ENCODE results near the gene DIAPH1. TPM values are rescaled to one million over a fixed set of nuclear protein-coding genes. Genes with fewer than 3 reads are reported as not detected.

DIAPH1 gene
- total RNA-seq, 1 donor from 2014 or later = 64.1 TPM

- H3K36me3 ChIP-seq = peaks cover 0 to 14% of the 10 kb centered on the region in 2 donors
- TF ChIP-seq POLR2A (IDR thresholded peaks at IDR 0.05) (no peak), POLR2AphosphoS5 (IDR thresholded peaks at IDR 0.05; ENCODE audit: insufficient read depth in 1 of 2, low read depth in 1 of 2) (no peak), CTCF (IDR thresholded peaks at IDR 0.05) (no peak)
- H3K9me3 ChIP-seq = no peaks in the 10 kb centered on the region
- no peak for DNase-seq (ENCODE audit: extremely low spot score in 2 of 2)
- H3K27ac ChIP-seq = no peak overlapping the region
- no peak overlapping the region for H3K4me3 ChIP-seq
- H3K4me1 ChIP-seq = no peaks in the 10 kb centered on the region
- intact Hi-C loops (cut with DNase I) = no loop called here
- no peaks in the 10 kb centered on the region for H3K27me3 ChIP-seq
Measured at GRCh38 chr5:141657937-141658545, 39.2 kb upstream of the DIAPH1 start.

- Histone ChIP-seq H3K9me3 (no peaks in the 10 kb centered on the region), H3K4me3 (no peak overlapping the region), H3K27ac (no peak overlapping the region), H3K27me3 (no peaks in the 10 kb centered on the region), H3K36me3 (peaks cover 0 to 14% of the 10 kb centered on the region in 2 donors), H3K4me1 (no peaks in the 10 kb centered on the region)
- no peak for DNase-seq (ENCODE audit: extremely low spot score in 2 of 2)
- no peak for TF ChIP-seq POLR2AphosphoS5 (IDR thresholded peaks at IDR 0.05; ENCODE audit: insufficient read depth in 1 of 2, low read depth in 1 of 2)
- no peak for TF ChIP-seq POLR2A (IDR thresholded peaks at IDR 0.05)
- no peak for TF ChIP-seq CTCF (IDR thresholded peaks at IDR 0.05)
- intact Hi-C loops (cut with DNase I) = no loop called here
Measured at GRCh38 chr5:141657404-141657803, 38.6 kb upstream of the DIAPH1 start.

GRCh38 chr5:141656396-141656795 is 37.6 kb upstream of the DIAPH1 start:
- H3K9me3 ChIP-seq = no peaks in the 10 kb centered on the region
- H3K4me1 ChIP-seq = peaks cover 4% of the 10 kb centered on the region
- H3K27ac ChIP-seq = no peak overlapping the region
- TF ChIP-seq CTCF (IDR thresholded peaks at IDR 0.05) (no peak), POLR2A (IDR thresholded peaks at IDR 0.05) (no peak), POLR2AphosphoS5 (IDR thresholded peaks at IDR 0.05; ENCODE audit: insufficient read depth in 1 of 2, low read depth in 1 of 2) (no peak)
- intact Hi-C loops (cut with DNase I) = no loop called here
- peaks cover 0 to 14% of the 10 kb centered on the region in 2 donors for H3K36me3 ChIP-seq
- no peak for DNase-seq (ENCODE audit: extremely low spot score in 2 of 2)
- no peaks in the 10 kb centered on the region for H3K27me3 ChIP-seq
- H3K4me3 ChIP-seq = no peak overlapping the region

- Histone ChIP-seq H3K9me3 (no peaks in the 10 kb centered on the region), H3K36me3 (peaks cover 0 to 14% of the 10 kb centered on the region in 2 donors), H3K27me3 (no peaks in the 10 kb centered on the region), H3K4me1 (peaks cover 14% of the 10 kb centered on the region), H3K27ac (no peak overlapping the region), H3K4me3 (no peak overlapping the region)
- no peak for DNase-seq (ENCODE audit: extremely low spot score in 2 of 2)
- TF ChIP-seq CTCF (IDR thresholded peaks at IDR 0.05) (no peak), POLR2A (IDR thresholded peaks at IDR 0.05) (no peak), POLR2AphosphoS5 (IDR thresholded peaks at IDR 0.05; ENCODE audit: insufficient read depth in 1 of 2, low read depth in 1 of 2) (no peak)
- intact Hi-C loops (cut with DNase I) = no loop called here
Measured at GRCh38 chr5:141655020-141655419, 36.2 kb upstream of the DIAPH1 start.

GRCh38 chr5:141654298-141654697 is 35.5 kb upstream of the DIAPH1 start:
- H3K4me3 ChIP-seq = no peak overlapping the region

More at GRCh38 chr5:141654298-141654697, 35.5 kb upstream of the DIAPH1 start:
- Histone ChIP-seq H3K4me1 (peaks cover 20% of the 10 kb centered on the region), H3K27ac (no peak overlapping the region), H3K27me3 (no peaks in the 10 kb centered on the region), H3K9me3 (no peaks in the 10 kb centered on the region), H3K36me3 (peaks cover 0 to 14% of the 10 kb centered on the region in 2 donors)
- DNase-seq (ENCODE audit: extremely low spot score in 2 of 2) = no peak
- TF ChIP-seq POLR2A (IDR thresholded peaks at IDR 0.05) (no peak), POLR2AphosphoS5 (IDR thresholded peaks at IDR 0.05; ENCODE audit: insufficient read depth in 1 of 2, low read depth in 1 of 2) (no peak), CTCF (IDR thresholded peaks at IDR 0.05) (no peak)
- intact Hi-C loops (cut with DNase I) = no loop called here

Measured in vagina (tissue), 2 donors.